GM10847 (cell line): Measurements from ENCODE around the gene CYTIP.

Source experiments
- POLR2A ChIP-seq: IDR thresholded peaks from 2 replicates; pipeline ENCODE4 v1.6.1; 2011; ENCODE audit not compliant: insufficient read length; ENCODE audit errors: extremely low read depth

CYTIP gene

GRCh38 chr2:157443795-157444640, at the start of gene CYTIP:
CYTIP (minus strand) TSS chr2:157444089; CDS start chr2:157444020, 69 bp downstream.
- TF ChIP-seq POLR2A = peak; percentile 67

GRCh38 chr2:157492189-157492773, 48.4 kb upstream of the CYTIP start:
- no peak for TF ChIP-seq POLR2A

- TF ChIP-seq POLR2A = no peak
Observed at GRCh38 chr2:157489983-157490382, 46.1 kb upstream of the CYTIP start.

GRCh38 chr2:157488877-157489276, 45.0 kb upstream of the CYTIP start:
- no peak for TF ChIP-seq POLR2A

- TF ChIP-seq POLR2A = no peak
Observed at GRCh38 chr2:157487747-157488146, 43.9 kb upstream of the CYTIP start.

- TF ChIP-seq POLR2A = no peak
Observed at GRCh38 chr2:157487271-157487610, 43.4 kb upstream of the CYTIP start.

GRCh38 chr2:157486596-157487270, 42.8 kb upstream of the CYTIP start:
- TF ChIP-seq POLR2A = no peak

GRCh38 chr2:157480182-157480961, 36.5 kb upstream of the CYTIP start:
- no peak for TF ChIP-seq POLR2A

GRCh38 chr2:157479081-157480027, 35.5 kb upstream of the CYTIP start:
- no peak for TF ChIP-seq POLR2A

GRCh38 chr2:157477919-157478318, 34.0 kb upstream of the CYTIP start:
- TF ChIP-seq POLR2A = no peak

GRCh38 chr2:157476953-157477709, 33.2 kb upstream of the CYTIP start:
- TF ChIP-seq POLR2A = no peak

- no peak for TF ChIP-seq POLR2A
Observed at GRCh38 chr2:157475722-157476390, 32.0 kb upstream of the CYTIP start.

- TF ChIP-seq POLR2A = no peak
Observed at GRCh38 chr2:157473581-157473980, 29.7 kb upstream of the CYTIP start.
